ENCODE data around the gene FNDC11.
"Not testable (repeated sequence)": the region's sequence is repeated elsewhere in the genome, so short reads cannot be mapped to it uniquely, and the experiment has no call there.

Gene FNDC11

GRCh38 chr20:63566395-63567135 lies 12.6 kb downstream of the FNDC11 start:
- DNase-seq (ENCODE audit: low read depth in 2 of 2), result no peak

DNA sequence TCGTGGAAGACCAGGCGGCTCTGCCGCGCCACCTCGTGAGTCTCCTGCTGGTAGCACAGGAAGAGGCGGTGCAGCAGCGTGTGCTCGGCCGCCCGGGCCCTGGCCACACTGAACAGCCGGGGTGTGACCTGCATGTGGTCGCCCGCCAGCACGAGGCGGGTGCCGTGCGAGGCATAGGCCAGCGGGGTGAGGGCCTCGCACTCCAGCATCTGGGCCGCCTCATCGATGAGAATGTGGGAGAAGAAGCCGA lies 13.1 kb downstream of the FNDC11 start:
- no peak for DNase-seq (ENCODE audit: low read depth in 2 of 2)

GRCh38 chr20:63567386-63568169 lies 13.6 kb downstream of the FNDC11 start:
- peak; percentile 19 to 59 for DNase-seq (ENCODE audit: low read depth in 2 of 2)

DNA sequence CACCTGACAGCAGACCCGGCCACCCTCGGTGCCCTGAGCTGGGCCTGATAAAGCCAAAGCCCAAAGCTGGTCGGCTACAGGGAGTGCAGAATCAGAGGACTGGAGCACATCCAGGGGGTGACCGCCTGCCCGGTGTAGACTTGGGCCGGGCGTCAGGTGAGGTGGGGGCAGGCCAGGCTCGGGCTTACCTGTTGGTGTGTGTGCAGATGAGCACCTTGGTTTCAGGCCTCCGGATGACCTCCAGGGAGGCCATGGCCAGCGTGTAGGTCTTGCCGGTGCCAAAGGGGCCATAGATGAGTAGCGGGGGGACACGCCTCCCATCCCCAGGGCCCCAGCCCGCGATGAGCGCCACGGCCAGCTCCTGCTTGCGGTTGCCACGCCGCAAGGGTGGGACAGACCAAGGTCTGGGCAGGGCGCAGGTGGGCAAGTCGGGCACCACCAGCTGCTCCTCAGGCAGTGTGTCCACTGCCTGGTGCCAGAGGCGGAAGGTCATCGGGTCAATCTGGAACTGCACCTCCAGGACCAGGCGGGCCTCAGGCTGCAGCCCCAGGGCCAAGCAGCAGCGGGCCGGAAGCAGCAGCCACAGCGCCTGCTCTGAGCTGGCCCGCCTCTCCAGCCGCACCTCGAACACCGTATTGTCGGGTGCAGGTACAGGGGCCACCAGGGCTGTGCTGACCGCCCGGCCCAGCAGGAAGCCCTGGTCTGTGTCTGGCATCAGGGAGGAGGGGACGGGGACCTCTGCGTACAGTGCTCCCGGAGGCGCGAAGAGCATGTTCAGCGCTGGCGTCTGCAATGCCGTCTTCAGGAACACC lies 14.4 kb downstream of the FNDC11 start:
- no peak for DNase-seq (ENCODE audit: low read depth in 2 of 2)

GRCh38 chr20:63568986-63569949 lies 15.3 kb downstream of the FNDC11 start:
- DNase-seq (ENCODE audit: low read depth in 2 of 2), result no peak

- no peak for DNase-seq (ENCODE audit: low read depth in 2 of 2)
Observed at GRCh38 chr20:63570281-63571086, 16.5 kb downstream of the FNDC11 start.

- DNase-seq (ENCODE audit: low read depth in 2 of 2), result not testable (repeated sequence)
Observed at GRCh38 chr20:63571087-63571478, 17.1 kb downstream of the FNDC11 start.

- no peak for DNase-seq (ENCODE audit: low read depth in 2 of 2)
Observed at GRCh38 chr20:63572071-63572787, 18.3 kb downstream of the FNDC11 start.

GRCh38 chr20:63572788-63573646 lies 19.1 kb downstream of the FNDC11 start:
- no peak for DNase-seq (ENCODE audit: low read depth in 2 of 2)

DNA sequence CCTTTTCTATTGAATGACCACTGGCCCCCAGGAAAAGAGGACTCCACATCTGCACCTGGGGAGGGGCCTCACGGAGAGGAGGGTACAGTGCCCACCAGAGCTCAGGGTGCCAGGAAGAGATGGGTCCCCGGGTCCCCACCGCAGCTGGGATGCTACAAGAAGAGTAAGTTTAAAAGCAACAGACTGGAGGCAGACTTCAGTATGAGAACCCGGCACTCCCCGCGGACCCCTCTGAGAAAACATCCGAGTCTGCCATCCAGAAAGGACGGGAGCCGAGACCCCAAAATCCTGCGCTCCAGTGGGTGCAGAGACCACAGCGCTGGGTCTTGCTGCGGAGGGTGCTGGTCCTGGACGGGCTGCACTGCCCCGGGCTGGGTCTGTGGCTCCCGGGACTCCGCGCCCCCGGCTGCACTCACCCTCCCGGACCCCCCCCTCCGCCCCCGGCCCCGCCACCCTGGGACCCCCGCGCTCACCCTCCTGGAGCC lies 19.7 kb downstream of the FNDC11 start:
- DNase-seq (ENCODE audit: low read depth in 2 of 2), result no peak

DNA sequence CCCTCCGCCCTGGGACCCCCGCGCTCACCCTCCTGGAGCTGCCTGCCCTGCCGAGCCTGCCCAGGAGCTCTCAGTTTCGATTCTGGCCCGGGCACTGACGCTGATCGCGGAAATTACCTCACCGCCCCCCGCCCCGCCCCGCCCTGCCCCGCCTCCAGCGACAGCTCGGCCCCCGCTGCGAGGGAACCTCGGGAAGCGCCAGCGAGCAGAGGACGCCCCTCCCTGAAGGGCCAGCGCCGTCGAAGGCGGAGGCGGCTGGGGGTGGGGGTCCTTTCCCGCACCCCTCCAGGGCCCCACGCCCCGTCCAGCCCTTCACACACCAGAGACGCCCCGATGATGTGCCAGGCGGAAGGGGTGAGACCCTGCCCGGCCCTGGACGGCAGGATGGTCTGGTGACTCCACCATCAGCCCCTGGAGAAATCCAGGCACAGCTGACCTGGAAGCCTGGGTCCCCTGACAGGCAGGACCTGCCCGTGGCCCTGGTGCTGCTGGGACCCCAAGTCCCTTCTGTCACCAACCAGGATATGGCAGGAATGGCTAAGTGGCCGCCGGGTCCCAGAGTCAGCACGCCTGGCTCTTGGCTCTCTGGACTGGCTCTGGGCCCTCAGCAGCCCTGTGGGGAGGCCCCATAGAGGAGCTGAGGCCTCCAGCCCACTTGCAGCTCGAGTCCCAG lies 20.3 kb downstream of the FNDC11 start, which contains the start of gene HELZ2:
HELZ2 (minus strand) TSS at position 84 of the 673 bp plus-strand sequence. CDS start 1,854 bp downstream, outside the sequence.
- DNase-seq (ENCODE audit: low read depth in 2 of 2), result peak; percentile 61 to 62

DNA sequence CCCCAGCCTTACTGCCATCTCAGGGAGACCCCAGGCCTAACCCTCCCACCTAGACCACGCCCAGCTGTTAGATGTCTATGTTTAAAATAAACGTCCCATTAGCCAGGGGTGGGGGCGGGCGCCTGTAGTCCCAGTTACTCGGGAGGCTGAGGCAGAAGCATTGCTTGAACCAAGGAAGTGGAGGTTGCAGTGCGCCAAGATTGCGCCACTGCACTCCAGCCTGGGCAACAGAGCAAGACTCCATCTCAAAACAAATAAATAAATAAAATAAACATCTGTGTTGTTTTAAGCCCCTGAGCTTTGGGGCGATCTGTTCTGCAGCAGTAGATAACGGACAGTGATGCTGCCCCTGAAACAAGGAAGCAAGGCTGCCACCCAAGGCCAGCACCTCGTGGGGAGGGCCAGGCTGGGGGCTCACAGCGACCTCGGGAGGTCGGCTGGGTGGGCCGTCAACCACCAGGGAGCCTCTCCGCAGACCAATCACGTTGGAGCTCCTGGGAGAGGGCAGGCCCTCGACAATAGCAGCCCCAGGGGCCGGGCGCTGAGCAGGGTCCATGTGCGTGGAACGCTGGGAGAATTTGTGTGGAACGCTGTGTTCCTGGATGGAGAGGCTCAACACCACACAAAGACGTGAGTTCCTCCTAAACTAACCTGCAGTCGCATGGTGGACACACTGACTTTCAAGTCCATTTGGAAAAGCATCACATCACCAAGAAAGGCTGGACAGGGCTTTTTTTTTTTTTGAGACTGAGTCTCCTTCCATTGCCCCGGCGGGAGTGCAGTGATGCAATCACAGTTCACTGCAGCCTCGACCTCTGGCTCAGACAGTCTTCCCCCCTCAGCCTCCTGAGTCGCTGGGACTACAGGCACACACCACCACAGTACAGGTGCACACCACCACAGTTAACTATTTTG lies 21.1 kb downstream of the FNDC11 start:
- DNase-seq (ENCODE audit: low read depth in 2 of 2), result no peak

- no peak for DNase-seq (ENCODE audit: low read depth in 2 of 2)
Observed at GRCh38 chr20:63576311-63576710, 22.4 kb downstream of the FNDC11 start.

- no peak for DNase-seq (ENCODE audit: low read depth in 2 of 2)
Observed at GRCh38 chr20:63577317-63577894, 23.4 kb downstream of the FNDC11 start.

GRCh38 chr20:63578224-63579016 lies 24.5 kb downstream of the FNDC11 start:
- no peak for DNase-seq (ENCODE audit: low read depth in 2 of 2)

Measured in stimulated activated CD8-positive, alpha-beta memory T cell treated with anti-CD3 and anti-CD28 coated beads, Interleukin-7, amount 100 ng/mL, for 4 hours (primary cell).